NB4 (cell line): ENCODE measurements around the gene ELFN2.

Experiments used
- CTCF ChIP-seq: IDR thresholded peaks from one replicate; pipeline ENCODE4 v1.5.1; 2012; ENCODE audit warnings: low read depth, low read length
- POLR2A ChIP-seq: IDR thresholded peaks from 2 replicates; pipeline ENCODE4 v1.6.1; 2011; ENCODE audit warnings: mild to moderate bottlenecking; ENCODE audit not compliant: insufficient read length; ENCODE audit errors: extremely low read depth

DNA sequence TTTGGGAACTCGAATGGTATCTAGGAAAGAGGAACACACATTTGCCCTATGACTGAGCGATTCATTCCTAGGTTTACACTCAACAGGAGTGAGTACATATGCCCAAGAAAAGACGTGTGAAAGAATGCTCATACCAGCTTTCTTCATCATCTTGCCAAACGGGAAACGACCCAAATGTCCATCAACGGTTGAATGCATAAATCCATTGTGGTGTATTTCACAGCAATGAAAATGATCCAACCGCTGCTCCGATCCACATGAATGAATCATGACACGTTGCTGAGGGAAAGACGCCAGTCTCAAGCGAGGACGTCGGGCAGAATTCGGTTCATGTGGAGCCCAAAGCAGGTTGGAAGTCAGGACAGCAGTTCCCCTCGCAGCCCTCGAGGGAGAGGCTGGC is 73.4 kb downstream of the ELFN2 start:
- TF ChIP-seq POLR2A (no peak), CTCF (no peak)
